Nephron (organoid): Measurements from ENCODE around the gene GHR.

Experiments used
- H3K27ac Mint-ChIP-seq, 3 experiments: 2 replicates each; pipeline ENCODE4 v1.8.0; 2020; ENCODE audit warnings: mixed read lengths in 3 of 3, mild to moderate bottlenecking in 2 of 3, moderate library complexity in 1 of 3
- H3K27me3 Mint-ChIP-seq: 2 replicates; pipeline ENCODE4 v1.8.0; 2021; ENCODE audit warnings: low read depth, mild to moderate bottlenecking, moderate library complexity, mixed read lengths
- H3K36me3 Mint-ChIP-seq: 2 replicates; pipeline ENCODE4 v1.8.0; 2020; ENCODE audit warnings: low read depth, mixed read lengths
- H3K4me1 Mint-ChIP-seq: 2 replicates; pipeline ENCODE4 v1.8.0; 2020; ENCODE audit warnings: mixed read lengths
- H3K4me3 Mint-ChIP-seq, 3 experiments: 2 replicates each; pipeline ENCODE4 v1.8.0; 2020; ENCODE audit warnings: mild to moderate bottlenecking in 3 of 3, mixed read lengths in 3 of 3, moderate library complexity in 2 of 3
- H3K9me3 Mint-ChIP-seq: 2 replicates; pipeline ENCODE4 v1.8.0; 2020; ENCODE audit warnings: mixed read lengths
- TF ChIP-seq, protein P1 (sequence below), 3 experiments: fragments of 200-600 bp; sonication (generic); IDR thresholded peaks; one replicate each; pipeline ENCODE4 v1.5.0; 2021; ENCODE audit warnings: antibody characterized with exemption in 3 of 3; ENCODE audit not compliant: unreplicated experiment in 3 of 3

Gene GHR

DNA sequence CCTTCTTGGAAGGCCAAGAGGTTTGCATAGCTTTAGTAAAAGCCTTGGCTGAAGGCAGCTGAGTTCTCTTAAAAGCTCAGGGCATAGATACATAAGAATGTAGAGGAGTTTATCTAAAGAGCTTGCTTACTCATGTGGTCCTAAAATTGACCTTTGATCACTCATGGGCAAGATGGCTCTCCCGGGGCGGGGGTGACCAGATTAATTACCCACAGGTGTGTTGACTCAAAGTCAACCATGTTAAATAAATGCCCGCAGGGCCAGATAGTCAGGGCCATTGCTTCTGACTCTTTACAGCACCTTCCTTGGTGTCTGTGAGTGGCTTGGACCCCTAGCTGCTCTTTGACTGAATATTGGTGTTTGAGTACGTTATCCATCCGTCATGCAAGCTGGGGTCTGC is 33.1 kb upstream of the GHR start:
- Mint-ChIP-seq H3K4me3 (no peak overlapping the region), H3K9me3 (peaks cover 19% of the 10 kb centered on the region), H3K36me3 (peaks cover 6% of the 10 kb centered on the region), H3K27ac (no peak overlapping the region), H3K27me3 (no peaks in the 10 kb centered on the region), H3K4me1 (no peaks in the 10 kb centered on the region)
- TF ChIP-seq, protein P1, sequence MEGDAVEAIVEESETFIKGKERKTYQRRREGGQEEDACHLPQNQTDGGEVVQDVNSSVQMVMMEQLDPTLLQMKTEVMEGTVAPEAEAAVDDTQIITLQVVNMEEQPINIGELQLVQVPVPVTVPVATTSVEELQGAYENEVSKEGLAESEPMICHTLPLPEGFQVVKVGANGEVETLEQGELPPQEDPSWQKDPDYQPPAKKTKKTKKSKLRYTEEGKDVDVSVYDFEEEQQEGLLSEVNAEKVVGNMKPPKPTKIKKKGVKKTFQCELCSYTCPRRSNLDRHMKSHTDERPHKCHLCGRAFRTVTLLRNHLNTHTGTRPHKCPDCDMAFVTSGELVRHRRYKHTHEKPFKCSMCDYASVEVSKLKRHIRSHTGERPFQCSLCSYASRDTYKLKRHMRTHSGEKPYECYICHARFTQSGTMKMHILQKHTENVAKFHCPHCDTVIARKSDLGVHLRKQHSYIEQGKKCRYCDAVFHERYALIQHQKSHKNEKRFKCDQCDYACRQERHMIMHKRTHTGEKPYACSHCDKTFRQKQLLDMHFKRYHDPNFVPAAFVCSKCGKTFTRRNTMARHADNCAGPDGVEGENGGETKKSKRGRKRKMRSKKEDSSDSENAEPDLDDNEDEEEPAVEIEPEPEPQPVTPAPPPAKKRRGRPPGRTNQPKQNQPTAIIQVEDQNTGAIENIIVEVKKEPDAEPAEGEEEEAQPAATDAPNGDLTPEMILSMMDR (IDR thresholded peaks at IDR 0.05; ENCODE audit: unreplicated experiment in 3 of 3) = no peak

DNA sequence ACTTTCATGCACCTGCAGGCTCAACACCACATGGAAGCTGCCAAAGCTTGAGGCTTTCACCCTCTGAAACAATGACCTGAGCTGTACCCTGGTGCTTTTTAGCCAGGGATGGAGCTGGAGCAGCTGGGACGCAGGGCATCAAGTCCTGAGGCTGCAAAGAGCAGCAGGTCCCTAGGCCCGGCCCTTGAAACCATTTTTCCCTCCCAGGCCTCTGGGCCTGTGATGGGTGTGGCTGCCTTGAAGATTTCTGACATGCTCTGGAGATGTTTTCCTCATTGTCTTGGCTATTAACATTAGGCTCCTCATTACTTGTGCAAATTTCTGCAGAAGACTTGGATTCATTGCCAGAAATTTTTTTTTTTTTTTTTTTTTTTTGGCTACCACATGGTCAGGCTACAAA is 30.3 kb upstream of the GHR start:
- H3K27me3 Mint-ChIP-seq = no peaks in the 10 kb centered on the region
- TF ChIP-seq, protein P1 (IDR thresholded peaks at IDR 0.05; ENCODE audit: unreplicated experiment in 3 of 3) = no peak
- H3K4me3 Mint-ChIP-seq = no peak overlapping the region
- H3K36me3 Mint-ChIP-seq = peaks cover 6% of the 10 kb centered on the region
- H3K27ac Mint-ChIP-seq = no peak overlapping the region
- peaks cover 19% of the 10 kb centered on the region for H3K9me3 Mint-ChIP-seq
- no peaks in the 10 kb centered on the region for H3K4me1 Mint-ChIP-seq

DNA sequence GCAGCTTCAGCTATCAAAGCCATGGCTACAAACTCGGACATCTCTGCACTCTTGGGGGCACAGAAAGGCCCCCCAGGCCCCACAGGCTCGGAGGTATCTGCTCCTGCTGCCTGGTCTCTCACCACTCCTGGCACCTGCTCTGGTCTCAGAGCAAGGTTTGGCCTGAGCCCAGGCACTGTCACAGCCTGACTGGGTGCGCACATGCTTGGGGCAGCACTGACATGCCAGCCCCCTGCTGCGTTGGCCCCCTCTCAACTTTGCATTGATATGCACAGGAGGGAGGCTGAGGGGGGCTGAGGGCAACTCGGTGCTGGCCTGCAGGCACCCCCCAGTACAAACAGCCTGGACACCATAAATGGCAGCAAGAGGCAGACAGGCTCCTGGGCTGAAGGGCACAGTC is 27.1 kb upstream of the GHR start:
- Mint-ChIP-seq H3K27me3 (no peaks in the 10 kb centered on the region), H3K36me3 (peaks cover 6% of the 10 kb centered on the region), H3K4me1 (no peaks in the 10 kb centered on the region), H3K27ac (no peak overlapping the region), H3K9me3 (peaks cover 15% of the 10 kb centered on the region), H3K4me3 (no peak overlapping the region)
- TF ChIP-seq, protein P1 (IDR thresholded peaks at IDR 0.05; ENCODE audit: unreplicated experiment in 3 of 3) = no peak

DNA sequence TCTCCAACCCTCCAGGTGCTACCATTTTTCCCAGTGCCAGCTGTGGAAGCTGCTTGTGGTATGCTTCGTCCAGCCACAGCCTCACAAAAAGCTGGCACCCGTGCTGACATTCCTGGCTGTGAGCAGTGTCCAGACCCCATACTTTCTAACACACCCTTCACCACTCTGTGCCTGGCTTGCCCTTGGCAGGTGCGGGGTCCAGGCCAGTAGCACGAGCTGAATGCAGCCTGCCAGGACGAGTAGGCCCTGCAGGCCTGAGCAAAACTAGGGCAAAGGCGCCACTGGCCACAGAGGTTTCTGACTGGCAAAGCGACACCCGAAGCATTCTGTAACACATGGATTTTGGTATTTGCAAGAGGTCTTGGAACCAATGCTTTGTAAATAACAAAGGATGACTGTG is 26.0 kb upstream of the GHR start:
- Mint-ChIP-seq H3K36me3 (peaks cover 6% of the 10 kb centered on the region), H3K27me3 (no peaks in the 10 kb centered on the region), H3K9me3 (peaks cover 10% of the 10 kb centered on the region), H3K4me1 (no peaks in the 10 kb centered on the region), H3K27ac (no peak overlapping the region), H3K4me3 (no peak overlapping the region)
- TF ChIP-seq, protein P1 (IDR thresholded peaks at IDR 0.05; ENCODE audit: unreplicated experiment in 3 of 3) = no peak

DNA sequence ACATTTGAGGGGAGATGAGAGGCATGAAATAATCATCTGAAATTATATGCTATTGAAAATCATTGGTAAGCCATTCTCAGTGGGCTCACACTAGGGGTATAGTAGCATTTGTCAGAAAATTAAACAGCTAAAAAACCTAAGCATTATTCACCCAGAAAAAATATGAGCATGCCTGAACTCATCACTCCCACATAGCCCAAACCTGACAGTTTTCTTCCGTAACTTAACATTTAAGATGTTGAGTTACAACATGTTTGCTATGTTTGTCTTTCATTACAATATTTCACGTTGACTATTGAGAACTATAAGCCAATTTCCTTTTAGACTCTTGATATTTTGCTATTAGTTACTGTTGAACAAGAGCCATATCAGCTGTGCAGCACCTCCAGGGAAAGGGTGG is 23.5 kb upstream of the GHR start:
- TF ChIP-seq, protein P1 (IDR thresholded peaks at IDR 0.05; ENCODE audit: unreplicated experiment in 3 of 3) = no peak
- Mint-ChIP-seq H3K4me1 (peaks cover 5% of the 10 kb centered on the region), H3K36me3 (no peaks in the 10 kb centered on the region), H3K9me3 (peaks cover 2% of the 10 kb centered on the region), H3K4me3 (no peak overlapping the region), H3K27ac (no peak overlapping the region), H3K27me3 (no peaks in the 10 kb centered on the region)

DNA sequence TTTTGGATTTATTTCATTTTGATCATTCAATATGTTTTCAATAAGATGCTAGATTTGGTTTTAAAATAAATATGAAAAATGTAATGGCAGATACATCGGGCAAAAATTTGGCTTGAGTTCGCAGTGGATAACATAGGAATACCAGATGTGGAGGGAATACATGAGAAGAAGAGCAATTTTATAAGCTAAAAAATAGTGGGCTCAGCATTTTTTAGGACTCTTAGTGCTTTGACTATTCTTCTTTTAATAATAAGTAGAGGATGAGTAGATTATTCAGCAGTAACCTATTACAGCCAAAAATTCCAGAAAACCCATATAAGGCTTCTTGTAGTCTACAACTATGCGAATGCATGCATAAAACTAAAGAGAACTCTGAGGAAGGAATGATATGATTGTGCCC is 22.8 kb upstream of the GHR start:
- TF ChIP-seq, protein P1 (IDR thresholded peaks at IDR 0.05; ENCODE audit: unreplicated experiment in 3 of 3) = no peak
- H3K27ac Mint-ChIP-seq = no peak overlapping the region

More for the DNA sequence above, 22.8 kb upstream of the GHR start:
- Mint-ChIP-seq H3K9me3 (no peaks in the 10 kb centered on the region), H3K4me3 (no peak overlapping the region), H3K27me3 (no peaks in the 10 kb centered on the region), H3K36me3 (no peaks in the 10 kb centered on the region), H3K4me1 (peaks cover 7% of the 10 kb centered on the region)
